CD14-positive monocyte (primary cell): ENCODE results near the gene POU6F2. TPM values are rescaled to one million over a fixed set of nuclear protein-coding genes. Genes with fewer than 3 reads are reported as not detected.
A peak's percentile ranks its signal among the peaks of the same experiment; 100 is the strongest.

ENCODE experiments used
- DNase-seq, 3 donors: peaks; one replicate each; pipeline ENCODE4 v3.0.0-alpha.2; 2011 to 2022
- H2AFZ ChIP-seq: 2 replicates; pipeline ENCODE4 v1.6.0; 2012; ENCODE audit warnings: mild to moderate bottlenecking, low read depth, low read length, inconsistent platforms; ENCODE audit not compliant: insufficient read depth, poor library complexity, severe bottlenecking
- H3K27ac ChIP-seq, 2 donors: 1 replicate in 1 of 2; 2 replicates in 1 of 2; pipeline ENCODE4 v1.5.1; 2012 to 2013; ENCODE audit warnings: low read length in 2 of 2, control low read depth in 1 of 2, inconsistent platforms in 1 of 2, low read depth in 1 of 2, mild to moderate bottlenecking in 1 of 2
- H3K27me3 ChIP-seq, 2 donors: one replicate each; pipeline versions ENCODE4 v1.6.0 to v1.6.1; 2011 to 2013; ENCODE audit warnings: low read length in 2 of 2; ENCODE audit not compliant: control insufficient read depth in 2 of 2, insufficient read depth in 2 of 2
- H3K36me3 ChIP-seq, 2 donors: replicated peaks in 1 of 2; 1 replicate in 1 of 2; 2 replicates in 1 of 2; pipeline versions ENCODE4 v1.5.1 to v1.6.1; 2012 to 2013; ENCODE audit warnings: low read length in 2 of 2, control low read depth in 1 of 2, inconsistent platforms in 1 of 2, mild to moderate bottlenecking in 1 of 2; ENCODE audit not compliant: insufficient read depth in 2 of 2, control insufficient read depth in 1 of 2
- H3K4me1 ChIP-seq, 2 donors: 1 replicate in 1 of 2; 2 replicates in 1 of 2; pipeline versions ENCODE4 v1.5.1 to v1.6.1; 2012 to 2013; ENCODE audit warnings: low read length in 2 of 2, control low read depth in 1 of 2, inconsistent platforms in 1 of 2, mild to moderate bottlenecking in 1 of 2, moderate library complexity in 1 of 2; ENCODE audit not compliant: insufficient read depth in 2 of 2, control insufficient read depth in 1 of 2
- H3K4me2 ChIP-seq: replicated peaks from 2 replicates; pipeline ENCODE3; 2012; ENCODE audit warnings: low read length, moderate library complexity, mild to moderate bottlenecking; ENCODE audit not compliant: poor library complexity, severe bottlenecking; ENCODE audit errors: extremely low read depth
- H3K4me3 ChIP-seq, 3 experiments: fragments of 200-600 bp in 1 of 3; sonication (generic) in 1 of 3; replicated peaks in 1 of 3; 1 replicate in 2 of 3; 2 replicates in 1 of 3; pipeline ENCODE4 v1.5.1; 2011 to 2013; ENCODE audit warnings: low read length in 3 of 3, mild to moderate bottlenecking in 3 of 3, control low read depth in 2 of 3, low read depth in 2 of 3, inconsistent platforms in 1 of 3, moderate library complexity in 1 of 3
- H3K79me2 ChIP-seq: 2 replicates; pipeline ENCODE4 v1.6.0; 2012; ENCODE audit warnings: mild to moderate bottlenecking, control low read depth, inconsistent platforms, low read length, moderate library complexity; ENCODE audit not compliant: insufficient read depth
- H3K9ac ChIP-seq: 2 replicates; pipeline ENCODE4 v1.6.0; 2017; ENCODE audit warnings: low read length, mild to moderate bottlenecking; ENCODE audit not compliant: insufficient read depth, poor library complexity, severe bottlenecking
- H3K9me3 ChIP-seq, 2 donors: replicated peaks in 1 of 2; 1 replicate in 1 of 2; 2 replicates in 1 of 2; pipeline versions ENCODE4 v1.5.1 to v1.6.1; 2012 to 2013; ENCODE audit warnings: low read length in 2 of 2, control low read depth in 1 of 2; ENCODE audit not compliant: control insufficient read depth in 1 of 2, insufficient read depth in 1 of 2
- H4K20me1 ChIP-seq: 2 replicates; pipeline ENCODE4 v1.6.0; 2012; ENCODE audit warnings: mild to moderate bottlenecking, low read length, control low read depth, moderate library complexity; ENCODE audit not compliant: insufficient read depth
- H3K27ac Mint-ChIP-seq, 7 donors: one replicate each; pipeline ENCODE4 v1.8.0; 2020; ENCODE audit warnings: mild to moderate bottlenecking in 7 of 7, mixed read lengths in 7 of 7, moderate library complexity in 6 of 7, inconsistent platforms in 2 of 7
- H3K27me3 Mint-ChIP-seq, 3 donors: one replicate each; pipeline ENCODE4 v1.8.0; 2021 to 2022; ENCODE audit warnings: low read depth in 3 of 3, mild to moderate bottlenecking in 3 of 3, mixed read lengths in 3 of 3, moderate library complexity in 3 of 3, inconsistent platforms in 1 of 3
- H3K36me3 Mint-ChIP-seq, 2 donors: one replicate each; pipeline ENCODE4 v1.8.0; 2020; ENCODE audit warnings: mixed read lengths in 2 of 2, inconsistent platforms in 1 of 2, mild to moderate bottlenecking in 1 of 2
- H3K4me1 Mint-ChIP-seq: one replicate; pipeline ENCODE4 v1.8.0; 2020; ENCODE audit warnings: mild to moderate bottlenecking, mixed read lengths
- H3K4me3 Mint-ChIP-seq, 2 donors: one replicate each; pipeline ENCODE4 v1.8.0; 2020; ENCODE audit warnings: mild to moderate bottlenecking in 2 of 2, mixed read lengths in 2 of 2, moderate library complexity in 1 of 2
- H3K9me3 Mint-ChIP-seq, 7 donors: one replicate each; pipeline ENCODE4 v1.8.0; 2020 to 2022; ENCODE audit warnings: mixed read lengths in 7 of 7, mild to moderate bottlenecking in 6 of 7, moderate library complexity in 6 of 7, inconsistent platforms in 2 of 7
- WGBS: methylation state at CpG from one replicate; pipeline ENCODE4 v1.1.5; 2013; ENCODE audit warnings: missing lambda C conversion rate; ENCODE audit not compliant: insufficient coverage; 5-methylcytosine and 5-hydroxymethylcytosine counted together
- intact Hi-C, 2 donors: fragments of 100-400 bp; cut with micrococcal nuclease; formaldehyde crosslinking; loops; one replicate each; pipeline versions ENCODE4 v1.15.0 to v1.15.1; 2023
- polyA plus RNA-seq, 3 donors: library from polyadenylated mRNA; depleted of rRNA in 1 of 3; unstranded in 2 of 3; stranded (reverse) in 1 of 3; fragments of 300-500 nt in 2 of 3; fragments of >200 nt in 1 of 3; fragmentation: Illumina TruSeq in 2 of 3; gene quantifications; 1 replicate in 2 of 3; 2 replicates in 1 of 3; pipeline ENCODE4 v1.2.3, GENCODE V29; 2012 to 2021
- TF ChIP-seq, protein P1 (sequence below): fragments of 200-600 bp; IDR thresholded peaks from one replicate; pipeline ENCODE4 v1.8.0; 2022; ENCODE audit warnings: antibody characterized with exemption, mild to moderate bottlenecking

Gene POU6F2
- polyA plus RNA-seq, 3 donors = not detected

DNA sequence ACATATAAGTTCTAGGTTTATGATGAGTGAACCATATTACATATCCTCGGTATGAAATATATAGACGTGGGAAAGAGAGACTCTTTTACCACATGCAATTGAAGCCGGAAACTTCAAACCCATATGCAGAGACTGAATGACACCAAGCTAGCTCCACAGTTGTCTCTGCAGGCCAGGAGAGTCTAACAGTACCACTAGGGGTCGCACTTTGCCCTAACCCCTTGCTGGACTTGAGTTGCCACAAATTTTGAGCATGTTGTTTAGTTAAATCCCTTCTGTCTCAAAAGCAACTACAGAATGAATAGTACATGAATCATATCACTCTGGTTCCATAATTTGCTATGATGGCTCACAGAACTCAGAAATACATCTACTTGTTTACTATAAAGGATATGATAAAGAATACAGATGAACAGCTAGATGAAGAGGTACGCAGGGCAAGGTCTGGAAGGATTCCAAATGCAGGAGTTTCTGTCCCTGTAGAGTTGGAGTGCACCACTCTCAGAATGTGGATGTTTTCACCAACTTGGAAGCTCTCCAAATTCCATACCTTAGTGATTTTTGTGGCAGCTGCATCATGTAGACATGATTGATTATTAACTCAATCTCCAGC, 476.1 kb downstream of the POU6F2 start:
- Mint-ChIP-seq H3K27me3 (peaks cover 0 to 6% (median 4%) of the 10 kb centered on the region in 3 donors), H3K4me1 (no peaks in the 10 kb centered on the region), H3K4me3 (no peak overlapping the region), H3K27ac (no peak overlapping the region), H3K9me3 (no peaks in the 10 kb centered on the region), H3K36me3 (no peaks in the 10 kb centered on the region)
- Histone ChIP-seq H3K9ac (no peak overlapping the region), H3K27me3 (no peaks in the 10 kb centered on the region), H3K27ac (no peak overlapping the region), H4K20me1 (no peaks in the 10 kb centered on the region), H3K9me3 (no peaks in the 10 kb centered on the region), H3K4me3 (no peak overlapping the region), H3K4me2 (no peak overlapping the region), H3K4me1 (no peaks in the 10 kb centered on the region), H3K36me3 (no peaks in the 10 kb centered on the region), H3K79me2 (no peaks in the 10 kb centered on the region), H2AFZ (no peak overlapping the region)
- 0% methylated on average over 1 of the region's 5 CpGs for WGBS
- peak; percentile 9 to 36 (median 33) for DNase-seq
- intact Hi-C loops = no loop called here
- TF ChIP-seq, protein P1, sequence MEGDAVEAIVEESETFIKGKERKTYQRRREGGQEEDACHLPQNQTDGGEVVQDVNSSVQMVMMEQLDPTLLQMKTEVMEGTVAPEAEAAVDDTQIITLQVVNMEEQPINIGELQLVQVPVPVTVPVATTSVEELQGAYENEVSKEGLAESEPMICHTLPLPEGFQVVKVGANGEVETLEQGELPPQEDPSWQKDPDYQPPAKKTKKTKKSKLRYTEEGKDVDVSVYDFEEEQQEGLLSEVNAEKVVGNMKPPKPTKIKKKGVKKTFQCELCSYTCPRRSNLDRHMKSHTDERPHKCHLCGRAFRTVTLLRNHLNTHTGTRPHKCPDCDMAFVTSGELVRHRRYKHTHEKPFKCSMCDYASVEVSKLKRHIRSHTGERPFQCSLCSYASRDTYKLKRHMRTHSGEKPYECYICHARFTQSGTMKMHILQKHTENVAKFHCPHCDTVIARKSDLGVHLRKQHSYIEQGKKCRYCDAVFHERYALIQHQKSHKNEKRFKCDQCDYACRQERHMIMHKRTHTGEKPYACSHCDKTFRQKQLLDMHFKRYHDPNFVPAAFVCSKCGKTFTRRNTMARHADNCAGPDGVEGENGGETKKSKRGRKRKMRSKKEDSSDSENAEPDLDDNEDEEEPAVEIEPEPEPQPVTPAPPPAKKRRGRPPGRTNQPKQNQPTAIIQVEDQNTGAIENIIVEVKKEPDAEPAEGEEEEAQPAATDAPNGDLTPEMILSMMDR = peak; percentile 86

DNA sequence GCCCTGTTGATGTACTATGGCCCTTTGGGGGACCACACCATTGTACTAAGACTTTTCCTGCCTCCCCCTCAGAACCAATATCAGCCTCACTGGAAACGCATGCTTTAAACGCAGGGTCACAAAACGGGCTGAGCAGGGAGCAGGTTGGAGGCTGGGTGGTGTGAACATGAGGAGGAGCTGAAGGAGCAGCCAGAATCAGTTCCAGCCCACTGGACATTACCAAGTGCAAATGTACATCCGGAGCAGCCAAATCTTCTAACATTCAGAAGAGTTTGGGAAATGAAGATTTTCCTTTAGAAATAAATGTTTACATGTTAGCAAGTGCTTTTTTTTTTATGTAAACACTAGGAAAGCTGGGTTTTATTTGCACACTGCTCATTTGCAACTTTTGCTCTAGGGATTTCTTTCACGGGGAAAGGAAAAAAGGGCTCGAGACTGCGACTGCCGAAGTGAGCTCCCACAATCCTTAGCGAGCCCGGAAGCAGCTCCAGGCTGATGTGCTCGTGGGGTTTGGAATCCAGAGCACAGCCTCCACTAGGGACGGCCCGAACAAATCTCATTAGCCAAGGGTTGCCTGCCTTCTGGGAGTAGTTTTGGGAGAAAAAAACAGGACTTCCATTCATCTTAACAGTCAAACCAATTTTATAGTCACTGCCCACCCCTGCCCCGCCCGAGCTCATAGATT, 480.5 kb downstream of the POU6F2 start:
- DNase-seq = no peak
- 94% methylated on average over 8 of the region's 15 CpGs for WGBS
- H3K4me3 Mint-ChIP-seq = no peak overlapping the region
- Histone ChIP-seq H3K4me2 (no peak overlapping the region), H3K79me2 (no peaks in the 10 kb centered on the region), H3K27ac (no peak overlapping the region), H3K27me3 (no peaks in the 10 kb centered on the region), H3K9ac (no peak overlapping the region), H3K9me3 (no peaks in the 10 kb centered on the region), H3K4me1 (no peaks in the 10 kb centered on the region), H3K36me3 (no peaks in the 10 kb centered on the region), H3K4me3 (no peak overlapping the region), H4K20me1 (no peaks in the 10 kb centered on the region), H2AFZ (no peak overlapping the region)
- H3K27ac Mint-ChIP-seq = no peak overlapping the region
- H3K4me1 Mint-ChIP-seq = peaks cover 2% of the 10 kb centered on the region
- intact Hi-C loops = no loop called here
- no peaks in the 10 kb centered on the region for H3K9me3 Mint-ChIP-seq
- TF ChIP-seq, protein P1 = no peak
- H3K27me3 Mint-ChIP-seq = peaks cover under 1 to 4% (median 3%) of the 10 kb centered on the region in 3 donors
- no peaks in the 10 kb centered on the region for H3K36me3 Mint-ChIP-seq
